HEK293 (cell line): ENCODE data around the gene TNNT2.

ENCODE experiments used
- CTCF ChIP-seq: fragments of 450-650 bp; formaldehyde crosslinking; IDR thresholded peaks from 2 replicates; pipeline ENCODE4 v1.5.1; 2016; ENCODE audit warnings: missing biosample characterization, missing genetic modification characterization
- ZBTB11 ChIP-seq: fragments of 450-650 bp; formaldehyde crosslinking; conservative IDR thresholded peaks from 2 replicates; pipeline ENCODE4 v1.5.1; 2016; ENCODE audit warnings: low read depth, missing biosample characterization, missing genetic modification characterization
- ZBTB49 ChIP-seq: fragments of 450-650 bp; formaldehyde crosslinking; IDR thresholded peaks from 2 replicates; pipeline ENCODE4 v1.5.1; 2016; ENCODE audit warnings: missing biosample characterization, missing genetic modification characterization, low read depth
- ZNF114 ChIP-seq: fragments of 450-650 bp; formaldehyde crosslinking; IDR thresholded peaks from 2 replicates; pipeline ENCODE4 v1.5.0; 2017; ENCODE audit warnings: missing biosample characterization, missing genetic modification characterization
- ZNF24 ChIP-seq: fragments of 450-650 bp; formaldehyde crosslinking; IDR thresholded peaks from 2 replicates; pipeline ENCODE4 v1.5.1; 2016; ENCODE audit warnings: missing biosample characterization, missing genetic modification characterization
- ZNF26 ChIP-seq: fragments of 450-650 bp; formaldehyde crosslinking; IDR thresholded peaks from 2 replicates; pipeline ENCODE4 v1.5.1; 2016; ENCODE audit warnings: missing biosample characterization, missing genetic modification characterization
- ZNF302 ChIP-seq: fragments of 450-650 bp; formaldehyde crosslinking; IDR thresholded peaks from 2 replicates; pipeline ENCODE4 v1.5.1; 2016; ENCODE audit warnings: missing biosample characterization, missing genetic modification characterization, low read depth
- ZNF558 ChIP-seq: fragments of 450-650 bp; formaldehyde crosslinking; IDR thresholded peaks from 2 replicates; pipeline ENCODE4 v1.5.1; 2016; ENCODE audit warnings: missing biosample characterization, missing genetic modification characterization
- ZNF747 ChIP-seq: fragments of 450-650 bp; formaldehyde crosslinking; IDR thresholded peaks from 2 replicates; pipeline ENCODE4 v1.5.1; 2016; ENCODE audit warnings: missing biosample characterization, missing genetic modification characterization
- ZNF776 ChIP-seq: fragments of 450-650 bp; formaldehyde crosslinking; IDR thresholded peaks from 2 replicates; pipeline ENCODE4 v1.5.0; 2017; ENCODE audit warnings: missing biosample characterization, missing genetic modification characterization, borderline replicate concordance

- TF ChIP-seq ZNF114 (tag by site-specific recombination): no peak
- no peak for TF ChIP-seq ZNF558 (tag by site-specific recombination)
- TF ChIP-seq CTCF (tag by site-specific recombination): no peak
- TF ChIP-seq ZBTB11: no peak
- TF ChIP-seq ZNF24 (tag by site-specific recombination): no peak
- no peak for TF ChIP-seq ZNF776 (tag by site-specific recombination)
- no peak for TF ChIP-seq ZNF26 (tag by site-specific recombination)
- no peak for TF ChIP-seq ZBTB49 (tag by site-specific recombination)
- TF ChIP-seq ZNF302 (tag by site-specific recombination): no peak
- TF ChIP-seq ZNF747 (tag by site-specific recombination): no peak
These were observed 48.2 kb downstream of the TNNT2 start for GRCh38 chr1:201329286-201329685.
